Sigmoid colon (tissue), 4 donors: ENCODE data around the gene NFIA.

ENCODE experiments used
- CTCF ChIP-seq, 4 experiments: fragments of 450-650 bp in 3 of 4; fragments of 200-600 bp in 1 of 4; IDR thresholded peaks; one replicate each; pipeline ENCODE4 v1.5.1; 2016 to 2019; ENCODE audit warnings: antibody characterized with exemption in 4 of 4, mild to moderate bottlenecking in 3 of 4, moderate library complexity in 2 of 4
- EP300 ChIP-seq, 4 donors: sonication (generic); formaldehyde crosslinking; IDR thresholded peaks; one replicate each; pipeline ENCODE4 v1.6.1; 2017; ENCODE audit warnings: antibody characterized with exemption in 4 of 4
- POLR2AphosphoS5 ChIP-seq, 4 donors: sonication (generic); formaldehyde crosslinking; IDR thresholded peaks; one replicate each; pipeline ENCODE4 v1.6.1; 2017; ENCODE audit warnings: antibody characterized with exemption in 4 of 4

DNA sequence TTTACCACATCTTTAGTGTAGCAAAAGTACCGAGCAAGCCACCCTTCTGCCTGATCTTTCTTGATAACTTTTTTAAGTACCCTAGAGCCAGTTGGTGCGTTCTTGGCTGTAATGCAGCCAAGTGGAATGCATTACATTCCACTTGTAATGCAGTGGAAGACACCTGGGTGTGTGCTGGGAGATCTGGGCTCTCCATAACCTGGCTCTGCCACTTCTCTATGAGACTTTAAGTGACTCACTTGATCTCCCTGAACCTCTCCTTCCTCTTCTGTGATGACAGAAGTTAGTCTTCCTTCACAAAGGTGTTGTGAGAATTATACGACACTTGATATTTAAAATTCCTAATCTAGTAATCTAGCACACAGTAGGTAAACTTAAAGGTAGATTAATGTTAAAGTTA, 35.3 kb upstream of the NFIA start:
- no peak for TF ChIP-seq EP300 (IDR thresholded peaks at IDR 0.05)
- no peak for TF ChIP-seq CTCF (IDR thresholded peaks at IDR 0.05)
- TF ChIP-seq POLR2AphosphoS5 (IDR thresholded peaks at IDR 0.05) = no peak
